Measurements from ENCODE around the gene ASIC1.

Gene ASIC1

DNA sequence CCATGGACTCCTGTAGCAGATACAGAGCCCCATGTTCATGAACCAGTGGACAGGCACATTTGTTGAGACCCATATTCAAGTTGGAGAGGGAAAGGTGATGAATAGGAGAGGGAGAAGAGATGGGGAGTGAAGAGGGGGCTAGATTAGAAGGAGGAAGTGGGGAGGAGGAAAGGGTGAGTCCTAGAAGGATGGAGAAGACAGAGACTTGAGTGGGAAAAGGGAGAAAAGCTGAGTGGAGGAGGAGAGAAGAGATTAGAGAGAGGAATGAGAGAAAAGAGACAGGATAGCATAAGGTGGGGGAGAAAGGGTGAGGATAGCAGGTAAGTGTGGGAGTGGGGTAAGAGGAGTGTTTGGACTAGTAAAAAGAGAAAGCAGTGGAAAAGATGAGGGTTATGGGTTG is 4.9 kb upstream of the ASIC1 start:
- Histone ChIP-seq H3F3A (ENCODE audit: insufficient read depth, low read length) (no peaks in the 10 kb centered on the region), H3K27me3 (ENCODE audit: insufficient read depth, low read length) (peaks cover 9% of the 10 kb centered on the region), H3K9me2 (ENCODE audit: low read depth, low read length) (no peaks in the 10 kb centered on the region), H3K9ac (ENCODE audit: low read length) (no peak overlapping the region), H3K4me2 (ENCODE audit: low read length) (no peak overlapping the region), H4K20me1 (ENCODE audit: insufficient read depth, low read length) (no peaks in the 10 kb centered on the region), H2AFZ (ENCODE audit: low read length) (no peak overlapping the region), H3K9me3 (ENCODE audit: low read length) (no peaks in the 10 kb centered on the region), H3K36me3 (ENCODE audit: insufficient read depth, low read length) (no peaks in the 10 kb centered on the region), H3K4me1 (ENCODE audit: insufficient read depth, low read length, severe bottlenecking) (peaks cover 14% of the 10 kb centered on the region), H3K79me2 (ENCODE audit: insufficient read depth, low read length) (no peaks in the 10 kb centered on the region), H3K27ac (ENCODE audit: low read depth, low read length, poor library complexity, severe bottlenecking) (no peak overlapping the region), H3K4me3 (ENCODE audit: low read depth, low read length, poor library complexity, severe bottlenecking) (no peak overlapping the region)
- TF ChIP-seq, protein P1, sequence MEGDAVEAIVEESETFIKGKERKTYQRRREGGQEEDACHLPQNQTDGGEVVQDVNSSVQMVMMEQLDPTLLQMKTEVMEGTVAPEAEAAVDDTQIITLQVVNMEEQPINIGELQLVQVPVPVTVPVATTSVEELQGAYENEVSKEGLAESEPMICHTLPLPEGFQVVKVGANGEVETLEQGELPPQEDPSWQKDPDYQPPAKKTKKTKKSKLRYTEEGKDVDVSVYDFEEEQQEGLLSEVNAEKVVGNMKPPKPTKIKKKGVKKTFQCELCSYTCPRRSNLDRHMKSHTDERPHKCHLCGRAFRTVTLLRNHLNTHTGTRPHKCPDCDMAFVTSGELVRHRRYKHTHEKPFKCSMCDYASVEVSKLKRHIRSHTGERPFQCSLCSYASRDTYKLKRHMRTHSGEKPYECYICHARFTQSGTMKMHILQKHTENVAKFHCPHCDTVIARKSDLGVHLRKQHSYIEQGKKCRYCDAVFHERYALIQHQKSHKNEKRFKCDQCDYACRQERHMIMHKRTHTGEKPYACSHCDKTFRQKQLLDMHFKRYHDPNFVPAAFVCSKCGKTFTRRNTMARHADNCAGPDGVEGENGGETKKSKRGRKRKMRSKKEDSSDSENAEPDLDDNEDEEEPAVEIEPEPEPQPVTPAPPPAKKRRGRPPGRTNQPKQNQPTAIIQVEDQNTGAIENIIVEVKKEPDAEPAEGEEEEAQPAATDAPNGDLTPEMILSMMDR (IDR thresholded peaks at IDR 0.05; ENCODE audit: low read length) = no peak
- TF ChIP-seq EZH2 (IDR thresholded peaks at IDR 0.05; ENCODE audit: borderline replicate concordance, low read length) = no peak

DNA sequence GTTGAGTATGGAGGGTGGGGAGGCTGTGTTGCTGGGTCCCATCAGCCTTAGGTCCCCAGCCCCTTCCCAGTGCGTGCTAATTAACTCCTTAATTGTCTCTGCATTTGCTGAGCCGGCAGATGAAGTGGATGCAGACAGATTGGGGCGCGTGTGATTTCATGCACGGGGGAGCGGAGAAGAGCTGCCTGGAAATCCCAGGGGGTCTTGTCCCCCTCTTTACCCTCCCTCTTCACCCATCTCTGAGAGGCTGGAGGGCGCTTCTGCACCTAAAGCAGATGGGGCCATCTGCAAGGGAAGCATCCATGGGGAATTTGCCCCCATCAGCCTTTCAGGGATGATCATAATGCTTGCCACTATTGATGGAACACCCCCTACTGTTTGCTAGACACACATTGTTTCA is 4.4 kb upstream of the ASIC1 start:
- H3K36me3 ChIP-seq (ENCODE audit: insufficient read depth, low read length) = no peaks in the 10 kb centered on the region
- TF ChIP-seq, protein P1 (IDR thresholded peaks at IDR 0.05; ENCODE audit: low read length) = no peak
- no peak for TF ChIP-seq EZH2 (IDR thresholded peaks at IDR 0.05; ENCODE audit: borderline replicate concordance, low read length)
- no peak overlapping the region for H2AFZ ChIP-seq (ENCODE audit: low read length)
- peaks cover 9% of the 10 kb centered on the region for H3K27me3 ChIP-seq (ENCODE audit: insufficient read depth, low read length)
- no peaks in the 10 kb centered on the region for H3K79me2 ChIP-seq (ENCODE audit: insufficient read depth, low read length)
- no peak overlapping the region for H3K27ac ChIP-seq (ENCODE audit: low read depth, low read length, poor library complexity, severe bottlenecking)
- no peak overlapping the region for H3K4me2 ChIP-seq (ENCODE audit: low read length)
- H4K20me1 ChIP-seq (ENCODE audit: insufficient read depth, low read length) = no peaks in the 10 kb centered on the region
- H3K9me3 ChIP-seq (ENCODE audit: low read length) = no peaks in the 10 kb centered on the region
- no peak overlapping the region for H3K4me3 ChIP-seq (ENCODE audit: low read depth, low read length, poor library complexity, severe bottlenecking)
- H3K9me2 ChIP-seq (ENCODE audit: low read depth, low read length) = no peaks in the 10 kb centered on the region
- H3K4me1 ChIP-seq (ENCODE audit: insufficient read depth, low read length, severe bottlenecking) = peaks cover 17% of the 10 kb centered on the region
- H3K9ac ChIP-seq (ENCODE audit: low read length) = no peak overlapping the region
- H3F3A ChIP-seq (ENCODE audit: insufficient read depth, low read length) = no peaks in the 10 kb centered on the region

DNA sequence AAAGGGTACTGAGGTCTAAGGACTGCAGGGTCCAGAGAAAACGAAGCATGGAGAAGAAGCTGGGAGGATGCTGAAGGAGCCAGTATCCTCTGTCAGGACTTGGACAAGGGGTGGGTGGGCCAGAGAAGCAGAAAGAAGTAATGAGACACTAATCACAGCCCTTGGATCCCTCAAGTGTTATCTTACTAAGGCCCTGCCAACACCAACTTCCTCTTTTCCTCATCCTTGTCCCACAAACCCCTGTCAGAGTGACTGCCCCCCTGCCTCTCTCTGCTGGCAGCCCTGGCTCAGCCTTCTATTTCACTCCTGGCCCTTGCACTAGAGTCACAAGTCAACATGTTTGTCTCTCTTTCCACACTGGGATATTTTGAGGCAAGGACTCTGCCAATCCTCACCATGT is 3.8 kb upstream of the ASIC1 start:
- Histone ChIP-seq H3K27me3 (ENCODE audit: insufficient read depth, low read length) (peaks cover 9% of the 10 kb centered on the region), H3K9me2 (ENCODE audit: low read depth, low read length) (no peaks in the 10 kb centered on the region), H3F3A (ENCODE audit: insufficient read depth, low read length) (no peaks in the 10 kb centered on the region), H3K79me2 (ENCODE audit: insufficient read depth, low read length) (no peaks in the 10 kb centered on the region), H3K9me3 (ENCODE audit: low read length) (no peaks in the 10 kb centered on the region), H3K4me2 (ENCODE audit: low read length) (no peak overlapping the region), H3K4me3 (ENCODE audit: low read depth, low read length, poor library complexity, severe bottlenecking) (no peak overlapping the region), H2AFZ (ENCODE audit: low read length) (no peak overlapping the region), H4K20me1 (ENCODE audit: insufficient read depth, low read length) (no peaks in the 10 kb centered on the region), H3K27ac (ENCODE audit: low read depth, low read length, poor library complexity, severe bottlenecking) (no peak overlapping the region), H3K36me3 (ENCODE audit: insufficient read depth, low read length) (no peaks in the 10 kb centered on the region), H3K4me1 (ENCODE audit: insufficient read depth, low read length, severe bottlenecking) (peaks cover 23% of the 10 kb centered on the region), H3K9ac (ENCODE audit: low read length) (no peak overlapping the region)
- TF ChIP-seq, protein P1 (IDR thresholded peaks at IDR 0.05; ENCODE audit: low read length) = no peak
- TF ChIP-seq EZH2 (IDR thresholded peaks at IDR 0.05; ENCODE audit: borderline replicate concordance, low read length) = no peak

All from OCI-LY1 (cell line).